ENCODE data around the gene KCNMA1.

GRCh38 chr10:77603534-77603927, 34.1 kb downstream of the KCNMA1 start:
- no peak for TF ChIP-seq RAD21 (IDR thresholded peaks at IDR 0.05; ENCODE audit: low read length)
- no peak for TF ChIP-seq CTCF (IDR thresholded peaks at IDR 0.05)
- TF ChIP-seq NRF1 (IDR thresholded peaks at IDR 0.05; ENCODE audit: low read depth, low read length) = no peak
- TF ChIP-seq RCOR1 (IDR thresholded peaks at IDR 0.05; ENCODE audit: low read length) = no peak

Measured in SK-N-SH (cell line).